ENCODE results near the gene PRRC2B.

GRCh38 chr9:131346559-131346958 lies 47.3 kb upstream of the PRRC2B start:
- no peak for TF ChIP-seq POLR2A (IDR thresholded peaks at IDR 0.05)
- no peak for TF ChIP-seq CTCF (IDR thresholded peaks at IDR 0.05)
